K562 (cell line): ENCODE results near the gene MRRF. TPM values are rescaled to one million over a fixed set of nuclear protein-coding genes. Genes with fewer than 3 reads are reported as not detected.

Experiments used
- ATAC-seq: fragments of 200-7000 bp; cut with Tn5 transposase; 3 replicates; pipeline ENCODE4 v1.9.1; 2020; ENCODE audit warnings: moderate library complexity
- BruUV-seq: library from RNA; stranded (reverse); fragments of 400-500 nt; replicated peaks from 2 replicates; lab custom pipeline; 2021; lab: Mats Ljungman, UMichigan
- CTCF ChIA-PET: fragments of 300-600 bp; formaldehyde crosslinking; extraction: SDS; loops from one replicate; lab custom pipeline; 2021; ENCODE audit warnings: low intra/inter-chr PET ratio; lab: Yijun Ruan, JAX
- POLR2A ChIA-PET: fragments of 300-600, 350-650 bp; sonication (Branson Sonifier 250); formaldehyde crosslinking; extraction: SDS; loops from one replicate; lab custom pipeline; 2021; ENCODE audit warnings: antibody characterized with exemption, inconsistent platforms; lab: Yijun Ruan, JAX
- DNase-seq, 4 experiments: peaks; one replicate each; pipeline versions ENCODE4 v3.0.0 to v3.0.0-alpha.2; 2011 to 2018; ENCODE audit warnings: low spot score in 3 of 4, mixed read lengths in 3 of 4; ENCODE audit errors: extremely low read depth in 1 of 4
- FAIRE-seq: peaks from 2 replicates; lab custom pipeline; 2011; peaks lifted over from hg19 to GRCh38; lab: Jason Lieb, UNC
- H2AFZ ChIP-seq: 2 replicates; pipeline ENCODE4 v1.6.0; 2011; ENCODE audit warnings: low read depth, low read length, control low read depth, inconsistent platforms
- H3K27ac ChIP-seq: fragments of 200-600 bp; 3 replicates; pipeline ENCODE4 v1.8.0; 2011; ENCODE audit warnings: low read depth, mild to moderate bottlenecking, control low read depth, inconsistent platforms, low read length, moderate library complexity, mixed read lengths; ENCODE audit errors: extremely low read depth
- H3K27me3 ChIP-seq, 2 experiments: fragments of 300-600 bp in 1 of 2; 2 replicates in 1 of 2; 3 replicates in 1 of 2; pipeline versions ENCODE4 v1.6.0 to v1.8.0; 2011; ENCODE audit warnings: inconsistent platforms in 2 of 2, low read length in 2 of 2, mild to moderate bottlenecking in 1 of 2, mixed read lengths in 1 of 2, moderate library complexity in 1 of 2; ENCODE audit not compliant: control insufficient read depth in 2 of 2, insufficient read depth in 2 of 2
- H3K36me3 ChIP-seq: fragments of 300-600 bp; 3 replicates; pipeline ENCODE4 v1.8.0; 2011; ENCODE audit warnings: mild to moderate bottlenecking, low read length, inconsistent platforms; ENCODE audit not compliant: control insufficient read depth, insufficient read depth
- H3K4me1 ChIP-seq, 2 experiments: fragments of 200-600 bp in 1 of 2; replicated peaks in 1 of 2; 2 replicates in 1 of 2; 3 replicates in 1 of 2; pipeline versions ENCODE4 v1.5.1 to v1.8.0; 2011; ENCODE audit warnings: inconsistent platforms in 2 of 2, low read length in 2 of 2, mild to moderate bottlenecking in 1 of 2, mixed read lengths in 1 of 2, moderate library complexity in 1 of 2; ENCODE audit not compliant: control insufficient read depth in 2 of 2, insufficient read depth in 2 of 2
- H3K4me2 ChIP-seq: 2 replicates; pipeline ENCODE4 v1.6.1; 2011; ENCODE audit warnings: low read length, control low read depth, inconsistent platforms, mixed read lengths; ENCODE audit not compliant: insufficient read depth
- H3K4me3 ChIP-seq: fragments of 200-600 bp; sonication (generic), shearing (Covaris generic); 2 replicates; pipeline ENCODE4 v1.5.1; 2016; ENCODE audit warnings: control low read depth, inconsistent platforms
- H3K79me2 ChIP-seq: fragments of 200-600 bp; 3 replicates; pipeline ENCODE4 v1.8.0; 2011; ENCODE audit warnings: low read length, inconsistent platforms; ENCODE audit not compliant: control insufficient read depth, insufficient read depth
- H3K9ac ChIP-seq, 2 experiments: 2 replicates each; pipeline versions ENCODE4 v1.6.0 to v1.6.1; 2011; ENCODE audit warnings: low read depth in 2 of 2, low read length in 2 of 2, control low read depth in 1 of 2, inconsistent platforms in 1 of 2, mild to moderate bottlenecking in 1 of 2, mixed read lengths in 1 of 2; ENCODE audit not compliant: insufficient read depth in 1 of 2
- H3K9me1 ChIP-seq: one replicate; pipeline ENCODE4 v1.6.0; 2011; ENCODE audit warnings: inconsistent platforms, mild to moderate bottlenecking, low read length, moderate library complexity; ENCODE audit not compliant: control insufficient read depth, insufficient read depth
- H3K9me3 ChIP-seq: replicated peaks from 2 replicates; pipeline ENCODE4 v1.5.1; 2011; ENCODE audit warnings: low read depth, low read length, inconsistent platforms; ENCODE audit not compliant: control insufficient read depth, insufficient read depth
- H4K20me1 ChIP-seq: replicated peaks from 2 replicates; pipeline ENCODE4 v1.6.1; 2011; ENCODE audit warnings: low read length, inconsistent platforms, mixed read lengths; ENCODE audit not compliant: control insufficient read depth, insufficient read depth
- CBX1 ChIP-seq: sonication (generic); IDR thresholded peaks from 2 replicates; pipeline ENCODE4 v1.6.1; 2016; ENCODE audit warnings: antibody characterized with exemption, low read depth, mild to moderate bottlenecking
- CTCF ChIP-seq, 3 experiments: IDR thresholded peaks in 2 of 3; conservative IDR thresholded peaks in 1 of 3; 2 replicates each; pipeline ENCODE4 v1.5.1; 2011 to 2012; ENCODE audit warnings: low read length in 3 of 3, mild to moderate bottlenecking in 3 of 3, control low read depth in 2 of 3, improper control_type of control experiment in 1 of 3, inconsistent platforms in 1 of 3, low read depth in 1 of 3, mixed read lengths in 1 of 3, moderate library complexity in 1 of 3; ENCODE audit not compliant: insufficient read depth in 2 of 3
- EGR1 ChIP-seq: fragments of 450-650 bp; conservative IDR thresholded peaks from 2 replicates; pipeline ENCODE4 v1.6.1; 2017; ENCODE audit warnings: mild to moderate bottlenecking
- FOXM1 ChIP-seq, 2 experiments: fragments of 450-650 bp in 1 of 2; sonication (generic) in 1 of 2; formaldehyde crosslinking in 1 of 2; IDR thresholded peaks; 2 replicates each; pipeline versions ENCODE4 v1.6.1 to v1.9.0; 2017 to 2022; ENCODE audit warnings: low read depth in 2 of 2, mild to moderate bottlenecking in 2 of 2, missing genetic modification reagents in 1 of 2, moderate library complexity in 1 of 2
- HOXB6 ChIP-seq: fragments of 250-450 bp; sonication (Bioruptor Pico); IDR thresholded peaks from 2 replicates; pipeline ENCODE4 v1.5.1; 2022; ENCODE audit warnings: mild to moderate bottlenecking, borderline replicate concordance
- KLF13 ChIP-seq: fragments of 450-650 bp; IDR thresholded peaks from 2 replicates; pipeline ENCODE4 v1.6.1; 2016; ENCODE audit warnings: missing genetic modification characterization, low read depth, mild to moderate bottlenecking, missing compliant biosample characterization, moderate library complexity, borderline replicate concordance
- PBX2 ChIP-seq, 2 experiments: IDR thresholded peaks in 1 of 2; conservative IDR thresholded peaks in 1 of 2; 2 replicates each; pipeline ENCODE4 v1.6.1; 2016; ENCODE audit warnings: low read depth in 2 of 2, mild to moderate bottlenecking in 1 of 2, missing compliant biosample characterization in 1 of 2, missing genetic modification characterization in 1 of 2, moderate library complexity in 1 of 2
- PTBP1 ChIP-seq: fragments of 200-400 bp; formaldehyde crosslinking; IDR thresholded peaks from 2 replicates; pipeline ENCODE4 v1.6.1; 2017; ENCODE audit warnings: low read depth, low read length
- RBBP5 ChIP-seq: fragments of 200-600 bp; sonication (generic); IDR thresholded peaks from 2 replicates; pipeline ENCODE4 v1.6.1; 2012; ENCODE audit warnings: borderline replicate concordance, mild to moderate bottlenecking, low read length, control low read depth, inconsistent platforms; ENCODE audit not compliant: insufficient read depth, poor library complexity, severe bottlenecking
- RBM22 ChIP-seq: fragments of 200-400 bp; formaldehyde crosslinking; IDR thresholded peaks from 2 replicates; pipeline ENCODE4 v1.6.1; 2018; ENCODE audit warnings: low read length, low read depth; ENCODE audit not compliant: poor library complexity, severe bottlenecking
- ZKSCAN1 ChIP-seq: fragments of 150-350 bp; IDR thresholded peaks from 2 replicates; pipeline ENCODE4 v1.6.1; 2016; ENCODE audit warnings: low read depth, low read length
- ZNF644 ChIP-seq: fragments of 200-800 bp; sonication (Bioruptor generic); IDR thresholded peaks from 2 replicates; pipeline ENCODE4 v1.6.1; 2016; ENCODE audit warnings: low read depth, missing genetic modification characterization, missing compliant biosample characterization
- WGBS: fragments of 100-300 bp; shearing (Covaris generic); methylation state at CpG from one replicate; pipeline ENCODE4 v1.1.6; 2016; ENCODE audit warnings: low coverage, mixed read lengths; ENCODE audit not compliant: insufficient coverage; ENCODE audit errors: missing lambda C conversion rate; 5-methylcytosine and 5-hydroxymethylcytosine counted together
- in situ Hi-C: fragments of 300-500 bp; cut with MboI; formaldehyde crosslinking; loops from 4 replicates; pipeline ENCODE4 v1.15.0; 2018; ENCODE audit warnings: inconsistent platforms, mixed read lengths
- intact Hi-C: fragments of 100-400 bp; cut with micrococcal nuclease; formaldehyde crosslinking; loops from 2 replicates; pipeline ENCODE4 v1.14.2; 2022
- polyA plus RNA-seq, 8 experiments: library from polyadenylated mRNA; depleted of rRNA in 4 of 8; stranded (reverse) in 5 of 8; unstranded in 3 of 8; fragments of >200 nt; fragmentation: Nextera tagmentation in 2 of 8; fragmentation: Illumina TruSeq in 1 of 8; extraction: Ambion mirVana in 2 of 8; extraction: Trizol in 1 of 8; gene quantifications; 2 replicates each; pipeline versions ENCODE4 v1.2.1 to v1.2.3, GENCODE V29; 2011 to 2014; ENCODE audit warnings: inconsistent platforms in 1 of 8, missing spikeins in 1 of 8
- total RNA-seq, 7 experiments: library from RNA; depleted of rRNA in 6 of 7; stranded (reverse); fragments of >200 nt in 6 of 7; fragmentation: Illumina TruSeq in 2 of 7; extraction: Trizol in 2 of 7; gene quantifications; 2 replicates each; pipeline versions ENCODE4 v1.2.1 to v1.2.3, GENCODE V29; 2011 to 2021; ENCODE audit warnings: low replicate concordance in 1 of 7

The MRRF gene
- total and polyA plus RNA-seq, 9 of the 15 experiments (the other 6 are each of a cell fraction or from before 2014, with no cell fraction given), result 55.0 to 105 (median 81.2) TPM

GRCh38 chr9:122222791-122223190 is 41.9 kb upstream of the MRRF start:
- Histone ChIP-seq H3K4me3 (no peak overlapping the region), H3K36me3 (no peaks in the 10 kb centered on the region), H3K4me2 (no peak overlapping the region), H3K9me3 (peaks cover 2% of the 10 kb centered on the region; the same call in 1 of the 2 replicates), H3K79me2 (no peaks in the 10 kb centered on the region), H2AFZ (peak overlapping the region; percentile 56), H3K9me1 (no peaks in the 10 kb centered on the region), H3K27me3 (peaks cover 2 to 10% of the 10 kb centered on the region in 2 experiments; a peak in 3 of 5 replicates), H3K9ac (no peak overlapping the region), H4K20me1 (no peaks in the 10 kb centered on the region), H3K4me1 (peaks cover 13 to 34% of the 10 kb centered on the region in 2 experiments), H3K27ac (no peak overlapping the region)
- POLR2A ChIA-PET, result interaction anchor here (0.6 to 1.2 kb wide), 5 partner anchors 21 to 320 kb away, joined by 3 to 5 read pairs (median 3); no protein-coding TSS in a partner anchor
- CTCF ChIA-PET, result interaction anchor here (0.5 kb wide), 1 partner anchor 97 kb away, joined by 3 read pairs; no protein-coding TSS in a partner anchor
- no TSS peak for BruUV-seq
- DNase-seq, result no peak
- FAIRE-seq, result no peak
- WGBS, result 13% methylated on average over 5 of the region's 5 CpGs
- TF ChIP-seq KLF13 (tag), result no peak
- no peak for TF ChIP-seq CBX1
- no peak for TF ChIP-seq PBX2 (CRISPR knock-in tag; IDR thresholded peaks at IDR 0.05; ENCODE audit: low read depth)
- TF ChIP-seq PBX2 (tag; conservative IDR thresholded peaks at IDR 0.05; ENCODE audit: low read depth), result no peak
- TF ChIP-seq ZKSCAN1, result no peak
- no peak for TF ChIP-seq RBM22
- TF ChIP-seq HOXB6 (CRISPR knock-in tag), result no peak
- 0 out of 6 replicates have a peak, but pooled peaks of 1 of the 3 experiments have one; percentile 4 for TF ChIP-seq CTCF (IDR thresholded peaks at IDR 0.05 in 2 of 3, conservative IDR thresholded peaks at IDR 0.05 in 1 of 3; ENCODE audit: insufficient read depth in 2 of 3, low read depth in 1 of 3, low read length in 3 of 3)
- TF ChIP-seq PTBP1, result no peak
- no peak for TF ChIP-seq FOXM1 (IDR thresholded peaks at IDR 0.05; ENCODE audit: low read depth)
- no peak for TF ChIP-seq FOXM1 (CRISPR knock-in tag; IDR thresholded peaks at IDR 0.05; ENCODE audit: low read depth)
- TF ChIP-seq EGR1, result 0 out of 2 replicates have a peak, but pooled peaks have one; percentile 8
- no peak for TF ChIP-seq ZNF644 (tag)
- TF ChIP-seq RBBP5, result peak; percentile 28
- in situ Hi-C loops (loop anchor here (10.0 kb wide), 1 partner anchor 1958 kb away; no protein-coding TSS in a partner anchor), intact Hi-C loops (no loop called here)
- ATAC-seq, result no peak
